SIG-M5 (cell line): ENCODE measurements around the gene CHRNA4.
"Not testable (repeated sequence)": the region's sequence is repeated elsewhere in the genome, so short reads cannot be mapped to it uniquely, and the experiment has no call there.

Experiments used
- DNase-seq: peaks from one replicate; lab custom pipeline; 2025; lab: John Stamatoyannopoulos, UW

CHRNA4 gene

DNA sequence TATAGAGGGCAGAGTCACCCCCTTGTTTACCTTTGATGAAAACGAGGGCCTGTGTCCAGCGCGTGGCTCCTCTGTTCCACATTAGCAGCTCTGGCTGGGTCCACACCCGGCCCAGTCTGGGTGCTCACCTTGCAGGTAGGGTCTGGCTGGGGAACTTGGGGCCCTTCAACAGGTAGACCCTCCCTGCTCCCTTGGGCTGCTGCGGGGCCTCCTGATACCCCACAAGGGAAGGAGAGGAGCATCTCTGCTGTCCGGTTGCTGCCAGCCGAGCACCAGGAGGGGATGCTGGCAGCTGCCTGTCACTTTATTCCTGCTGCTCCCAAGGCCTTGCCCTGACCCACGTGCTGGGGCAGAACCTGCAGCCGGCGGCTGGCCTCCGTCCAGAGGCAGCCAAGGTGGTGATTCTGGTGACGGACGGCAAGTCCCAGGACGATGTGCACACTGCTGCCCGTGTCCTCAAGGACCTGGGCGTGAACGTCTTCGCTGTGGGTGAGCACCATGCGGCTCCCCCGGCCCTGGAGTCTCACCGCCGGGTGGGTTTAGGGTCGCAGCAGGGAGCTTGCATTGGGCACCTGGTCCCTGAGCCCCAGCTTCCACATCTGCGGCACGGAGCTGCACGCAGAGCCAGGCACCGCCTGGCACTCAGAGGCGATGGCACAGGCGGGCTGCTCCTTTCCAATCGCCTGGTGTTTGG, 52.8 kb downstream of the CHRNA4 start:
- DNase-seq, result no peak

DNA sequence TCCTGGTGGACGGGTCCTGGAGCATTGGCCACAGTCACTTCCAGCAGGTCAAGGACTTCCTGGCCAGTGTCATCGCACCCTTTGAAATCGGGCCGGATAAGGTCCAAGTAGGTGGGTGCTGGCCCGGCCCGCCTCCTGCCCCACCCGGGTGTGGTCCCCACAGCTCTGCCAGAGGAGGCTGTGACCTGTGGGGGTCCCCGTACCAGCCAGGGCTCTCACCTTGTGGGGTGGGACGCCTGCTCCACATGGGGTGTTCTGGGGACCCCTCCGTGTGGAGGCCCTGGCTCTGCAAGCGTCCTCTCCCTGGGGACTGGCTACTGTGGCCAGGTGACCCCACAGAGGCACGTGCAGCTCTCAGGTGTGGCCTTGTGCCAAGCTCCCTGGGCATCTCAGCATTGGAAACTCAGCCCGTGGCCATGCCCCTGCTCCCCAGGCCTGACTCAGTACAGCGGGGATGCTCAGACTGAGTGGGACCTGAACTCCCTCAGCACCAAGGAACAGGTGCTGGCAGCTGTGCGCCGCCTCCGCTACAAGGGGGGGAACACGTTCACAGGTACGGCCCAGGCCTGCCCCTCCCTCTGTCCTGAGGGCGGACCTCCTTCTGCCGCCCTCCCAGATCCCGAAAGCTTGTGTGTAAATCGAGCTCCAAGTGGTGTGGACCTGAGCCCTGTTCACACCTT, 53.5 kb downstream of the CHRNA4 start:
- no peak for DNase-seq

DNA sequence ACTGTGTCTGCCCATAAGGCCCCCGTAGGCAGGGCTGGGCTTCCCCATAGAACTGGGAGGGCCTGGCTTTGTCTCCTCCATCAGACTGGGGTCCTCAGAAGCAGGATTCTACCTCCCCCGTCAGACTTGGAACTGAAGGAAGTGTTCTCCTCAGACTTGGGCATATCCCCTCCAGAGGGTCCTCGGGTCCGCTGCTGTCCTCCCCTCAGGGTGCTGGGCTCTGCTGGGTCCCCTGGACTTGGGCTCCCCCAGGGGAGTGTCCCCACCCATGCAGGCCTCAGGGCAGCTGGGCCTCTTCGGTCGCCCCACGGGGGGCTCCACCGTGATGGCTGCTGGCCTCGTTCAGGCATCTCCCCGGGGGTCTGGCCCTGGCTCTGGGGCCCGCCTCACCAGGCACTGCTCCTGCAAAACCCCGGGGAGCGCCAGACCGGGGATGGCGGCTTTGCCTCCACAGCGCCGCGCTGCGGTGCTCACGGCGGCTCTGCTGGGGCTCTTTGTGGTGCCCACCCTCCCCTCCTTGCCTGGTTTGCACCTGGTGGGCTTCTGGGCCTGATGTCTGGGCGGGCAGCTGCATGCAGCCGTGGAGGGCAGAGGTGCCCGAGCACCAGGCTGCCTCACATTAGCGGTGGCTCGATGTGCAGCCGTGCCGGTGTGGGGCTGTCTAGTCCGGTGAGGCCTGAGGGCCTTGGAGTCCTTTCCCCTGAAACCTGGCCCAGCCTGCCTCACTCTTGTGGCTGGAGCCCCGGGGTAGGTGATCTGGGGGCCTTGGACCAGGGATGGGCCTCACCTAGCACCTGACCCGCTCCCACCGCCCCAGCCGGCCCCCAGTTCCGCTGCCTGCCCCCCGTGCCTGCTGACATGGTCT, 54.2 kb downstream of the CHRNA4 start:
- no peak for DNase-seq

DNA sequence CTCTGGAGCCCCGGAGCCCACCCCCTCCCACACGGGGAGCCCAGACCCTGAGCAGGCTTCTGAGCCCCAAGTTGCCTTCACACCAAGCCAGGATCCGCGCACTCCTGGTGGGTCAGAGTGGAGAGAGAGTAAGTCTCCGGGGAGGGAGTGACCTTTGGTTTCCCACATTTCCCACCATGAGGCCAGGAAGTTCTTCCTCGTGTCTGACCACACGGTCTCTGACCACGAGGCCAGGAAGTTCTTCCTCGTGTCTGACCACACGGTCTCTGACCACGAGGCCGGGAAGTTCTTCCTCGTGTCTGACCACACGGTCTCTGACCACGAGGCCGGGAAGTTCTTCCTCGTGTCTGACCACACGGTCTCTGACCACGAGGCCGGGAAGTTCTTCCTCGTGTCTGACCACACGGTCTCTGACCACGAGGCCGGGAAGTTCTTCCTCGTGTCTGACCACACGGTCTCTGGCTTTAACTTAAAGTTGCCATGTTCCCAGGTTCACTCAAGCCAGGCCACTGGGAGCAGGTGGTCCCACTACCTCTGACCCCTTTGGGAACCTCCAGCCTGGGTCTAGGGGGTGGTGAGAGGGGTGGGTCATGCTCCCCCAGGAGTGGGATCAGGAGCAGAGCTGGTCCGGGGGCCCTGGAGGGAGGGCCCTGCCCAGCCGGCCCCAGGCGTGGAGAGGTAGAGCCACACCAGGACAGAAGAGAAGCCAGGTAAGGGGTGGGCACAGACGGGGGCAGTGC, 55.0 kb downstream of the CHRNA4 start:
- not testable (repeated sequence) for DNase-seq

DNA sequence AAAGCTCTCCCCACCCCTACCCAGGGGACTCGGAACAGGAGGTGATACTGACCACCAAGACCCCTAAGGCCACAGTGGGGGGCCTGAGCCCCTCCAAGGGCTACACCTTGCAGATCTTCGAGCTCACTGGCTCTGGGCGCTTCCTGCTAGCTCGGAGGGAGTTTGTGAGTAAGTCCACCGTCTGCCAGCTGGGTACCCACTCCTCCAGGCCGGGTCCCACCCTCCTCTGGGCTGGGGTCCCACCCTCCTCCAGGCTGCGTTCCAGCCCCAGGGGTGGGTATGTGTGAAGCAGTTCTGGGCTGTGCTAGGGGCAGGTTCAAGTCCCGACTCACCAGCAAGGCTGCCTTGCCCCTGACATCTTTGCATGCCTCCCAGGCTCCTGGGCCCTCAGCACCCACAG, 55.8 kb downstream of the CHRNA4 start:
- DNase-seq, result no peak

DNA sequence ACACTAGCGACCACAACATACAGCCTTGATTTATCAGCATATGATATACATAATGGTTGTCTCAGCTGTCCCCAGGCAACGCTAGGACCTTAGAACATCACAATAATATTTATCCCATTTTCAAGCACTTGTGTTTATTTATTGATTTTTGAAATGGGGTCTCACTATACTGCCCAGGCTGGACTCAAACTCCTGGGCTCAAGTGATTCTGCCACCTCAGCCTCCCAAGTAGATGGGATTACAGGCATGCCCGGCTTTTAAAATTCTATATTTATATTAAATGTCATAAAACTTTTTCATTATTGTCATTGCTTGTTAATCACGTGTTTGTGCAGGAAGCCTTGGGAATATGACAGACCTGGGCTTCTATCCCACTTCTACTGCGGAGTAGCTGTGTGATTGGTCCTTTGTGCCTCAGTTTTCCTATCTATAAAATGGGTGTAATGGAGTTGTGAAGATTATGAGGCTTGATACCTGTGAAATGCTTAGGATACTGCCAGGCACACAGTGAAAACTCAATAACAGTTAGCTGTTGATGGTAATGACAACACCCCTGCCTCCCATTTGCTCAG, 58.0 kb downstream of the CHRNA4 start:
- DNase-seq, result no peak

DNA sequence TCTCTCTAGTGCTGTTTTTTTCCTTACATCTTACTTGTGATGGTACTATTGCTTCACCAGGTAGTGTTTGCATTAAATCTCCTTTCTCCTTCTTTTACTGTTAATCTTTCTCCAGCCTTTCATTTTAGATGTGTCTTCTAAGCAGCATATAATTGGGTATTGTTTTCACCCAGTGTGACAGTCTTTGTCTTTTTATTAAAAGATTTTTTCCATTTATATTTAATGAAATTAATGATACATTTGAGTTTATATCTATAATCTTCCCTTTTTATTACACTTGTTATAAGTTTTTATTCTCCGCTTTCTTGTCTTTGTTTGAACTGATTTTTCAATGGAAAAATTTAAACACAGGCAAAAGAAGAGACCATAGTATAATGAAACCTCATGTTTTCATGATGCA, 59.5 kb downstream of the CHRNA4 start:
- no peak for DNase-seq

DNA sequence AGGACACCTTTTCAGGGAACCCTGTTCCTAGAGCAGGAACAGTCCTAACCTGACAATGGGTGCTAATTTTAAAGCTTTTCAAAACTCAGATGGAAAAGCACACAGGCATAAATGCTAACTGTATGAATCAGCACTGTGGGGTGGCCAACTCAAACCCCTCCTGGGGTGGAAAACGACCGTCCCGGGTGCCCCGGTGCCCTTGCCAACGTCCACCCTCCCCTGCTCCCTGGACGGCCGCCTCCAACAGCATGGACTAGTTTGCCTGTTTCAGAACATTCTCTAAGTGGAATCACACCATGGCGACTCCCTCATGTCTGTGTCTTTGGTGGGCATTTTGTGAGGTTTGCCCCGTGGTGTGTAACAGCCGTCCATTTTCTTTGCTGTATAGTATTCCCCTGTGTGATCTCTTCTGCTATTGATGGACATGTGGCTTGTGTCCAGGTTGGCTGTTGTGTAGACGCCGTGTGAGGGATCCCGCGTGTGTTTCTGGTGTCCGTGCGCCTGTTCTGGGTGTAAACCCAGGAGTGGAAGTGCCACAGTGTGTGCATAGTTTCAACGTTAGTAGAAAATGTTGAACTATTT, 62.3 kb downstream of the CHRNA4 start:
- DNase-seq, result no peak

DNA sequence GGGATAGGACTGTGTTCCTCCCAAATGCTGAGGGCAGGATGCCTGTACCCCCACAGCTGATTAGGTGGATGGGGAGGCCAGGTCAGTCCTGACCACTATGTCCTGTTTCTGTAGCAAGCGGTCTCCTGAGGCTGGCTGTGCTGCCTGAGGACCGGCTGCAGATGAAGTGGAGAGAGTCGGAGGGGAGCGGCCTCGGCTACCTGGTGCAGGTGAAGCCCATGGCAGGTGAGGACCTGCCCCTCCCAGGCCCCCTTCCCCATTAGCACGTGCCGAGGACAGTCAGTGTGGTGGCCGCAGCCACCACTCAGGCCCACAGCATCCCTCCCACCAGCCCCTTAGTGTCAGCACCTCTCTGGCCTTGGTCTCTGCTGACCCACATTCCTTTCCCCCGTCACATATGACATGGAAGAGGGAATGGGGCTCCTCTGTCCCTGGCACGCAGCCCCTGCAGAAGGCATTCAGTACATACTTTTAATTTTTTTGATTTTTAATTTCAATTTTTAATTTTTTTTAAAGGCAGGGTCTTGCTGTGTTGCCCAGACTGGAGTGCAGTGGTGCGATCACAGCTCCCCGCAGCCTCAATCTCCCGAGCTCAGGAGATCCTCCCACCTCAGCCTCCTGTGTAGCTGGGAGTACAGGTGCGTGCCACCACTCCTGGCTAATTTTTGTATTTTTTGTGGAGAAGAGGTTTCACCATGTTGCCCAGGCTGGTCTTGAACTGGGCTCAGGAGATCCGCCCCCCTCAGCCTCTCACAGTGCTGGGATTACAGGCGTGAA, 63.2 kb downstream of the CHRNA4 start:
- DNase-seq, result no peak

DNA sequence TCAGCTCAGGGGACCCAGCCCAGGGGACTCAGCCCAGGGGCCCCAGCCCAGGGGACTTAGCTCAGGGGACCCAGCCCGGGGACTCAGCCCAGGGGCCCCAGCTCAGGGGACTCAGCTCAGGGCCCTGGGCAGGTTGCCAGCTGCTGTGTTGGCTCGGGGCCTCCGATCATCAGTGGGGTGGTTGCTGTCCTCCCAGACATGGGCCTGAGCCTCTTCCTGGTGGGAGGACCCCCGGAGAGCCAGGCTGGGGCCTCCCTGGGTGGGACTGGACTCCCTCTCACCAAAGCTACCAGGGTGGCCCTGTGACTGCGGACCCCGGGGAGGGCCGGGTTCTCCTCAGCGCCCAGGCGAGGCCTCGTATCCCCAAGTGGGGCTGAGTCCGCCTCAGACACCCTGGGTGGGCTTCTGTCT, 63.8 kb downstream of the CHRNA4 start:
- no peak for DNase-seq

DNA sequence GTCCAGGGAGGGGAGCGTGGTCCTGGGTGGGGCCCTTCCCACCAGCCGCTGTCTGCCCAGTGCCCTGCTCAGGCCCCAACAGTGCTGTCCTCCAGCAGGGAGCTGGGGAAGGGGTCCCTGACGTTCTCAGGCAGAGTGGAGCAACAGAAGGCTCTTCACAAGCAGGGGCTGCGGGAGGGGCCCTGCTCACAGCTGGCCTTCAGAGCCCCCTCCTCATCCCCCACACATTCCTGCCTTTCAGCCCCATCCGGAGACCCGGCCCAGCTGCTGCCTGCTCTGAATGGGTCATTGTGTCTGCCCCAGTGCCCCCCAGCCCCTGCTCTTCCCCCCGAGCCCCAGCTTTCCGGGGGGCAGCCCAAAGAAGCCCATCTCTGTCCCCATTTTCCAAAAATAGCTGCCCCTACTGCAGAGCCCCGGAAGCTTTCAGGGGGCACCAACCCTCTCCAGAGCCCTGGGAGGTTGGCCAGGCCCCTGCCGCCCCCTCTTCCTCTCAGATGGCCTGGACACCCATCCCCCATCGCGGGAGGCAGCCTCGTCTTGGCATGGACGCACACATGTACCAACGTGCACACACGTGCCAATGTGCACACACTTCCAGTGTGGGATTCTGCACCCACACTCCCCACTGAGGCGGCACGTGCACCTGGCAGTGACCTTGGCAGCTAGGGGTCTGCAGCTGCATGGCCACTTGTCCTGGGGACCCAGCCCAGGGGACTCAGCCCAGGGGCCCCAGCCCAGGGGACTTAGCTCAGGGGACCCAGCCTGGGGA, 64.4 kb downstream of the CHRNA4 start:
- DNase-seq, result no peak

DNA sequence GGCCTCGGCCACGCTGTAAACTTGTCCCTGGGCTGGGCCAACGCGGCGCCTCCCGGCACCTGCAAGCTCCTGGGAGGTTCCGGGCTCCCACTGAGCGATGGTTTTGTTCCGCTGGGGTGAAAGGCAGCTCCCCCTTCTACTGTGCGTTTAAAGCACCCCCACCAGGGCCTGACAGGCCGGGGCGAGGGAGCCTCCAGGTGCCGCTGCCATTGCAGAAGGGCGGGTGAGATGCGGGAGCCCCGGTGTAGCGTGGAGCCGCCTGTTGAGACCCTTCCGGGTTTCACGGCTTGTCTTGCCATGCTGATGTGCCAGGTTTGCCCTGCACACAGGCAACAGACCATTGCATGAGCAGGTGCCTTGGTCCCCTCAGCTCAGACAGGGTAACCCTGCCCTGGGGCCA, 65.3 kb downstream of the CHRNA4 start:
- no peak for DNase-seq

DNA sequence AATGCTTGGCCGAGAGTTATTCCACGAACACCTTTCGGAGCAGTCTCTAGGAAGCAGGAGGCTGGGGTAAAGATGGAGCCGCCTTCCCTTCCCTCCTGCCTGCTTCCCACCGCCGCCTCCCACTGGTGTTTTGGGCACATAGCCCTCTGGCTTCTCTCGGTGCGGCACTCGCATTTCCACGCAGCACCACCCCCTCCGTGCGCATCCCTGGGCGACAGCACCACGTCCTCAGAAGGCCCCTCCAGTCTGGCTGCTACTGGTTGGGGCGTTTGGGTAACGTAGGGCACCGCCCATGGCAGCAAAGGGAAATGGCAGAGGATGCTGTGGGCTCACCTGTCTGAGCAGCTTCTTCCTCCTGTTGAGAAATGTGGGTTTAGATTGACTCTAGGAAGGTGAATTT, 65.7 kb downstream of the CHRNA4 start:
- no peak for DNase-seq

DNA sequence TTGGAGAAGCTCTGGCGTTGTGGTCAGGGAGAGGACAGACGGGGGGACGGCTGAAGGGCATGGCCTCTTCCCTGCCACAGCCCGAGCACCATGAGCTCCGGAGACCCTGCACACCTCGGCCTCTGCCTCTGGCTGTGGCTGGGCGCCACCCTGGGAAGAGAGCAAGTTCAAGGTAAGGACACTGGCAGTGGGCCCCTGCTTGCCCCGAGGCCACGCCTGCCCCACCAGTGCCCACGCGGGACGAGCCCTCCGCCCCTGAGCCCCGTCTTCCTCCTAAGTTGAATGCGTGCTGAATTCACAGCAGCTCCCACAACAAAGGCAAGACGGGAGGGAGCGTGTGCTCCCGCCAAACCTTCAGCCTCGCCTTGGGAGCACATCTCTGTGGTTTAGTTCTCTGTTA, 66.1 kb downstream of the CHRNA4 start:
- no peak for DNase-seq

DNA sequence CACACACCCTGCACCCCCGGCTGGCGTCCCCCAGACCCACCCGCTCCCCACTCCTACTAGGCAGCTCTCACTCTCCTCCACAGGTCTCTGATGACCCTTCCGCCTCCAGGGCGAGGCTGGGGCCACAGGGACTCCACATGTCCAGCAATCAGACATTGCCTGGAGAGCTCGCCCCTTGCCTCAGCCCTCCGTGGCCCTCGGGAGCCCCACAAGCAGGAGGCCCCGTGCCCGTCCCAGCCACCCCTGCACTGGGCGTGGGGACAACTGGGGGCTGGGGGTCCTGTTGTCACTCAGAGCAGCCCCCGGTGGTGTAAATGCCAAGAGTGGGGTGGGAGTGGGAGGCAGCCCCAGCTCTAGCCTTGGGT, 66.6 kb downstream of the CHRNA4 start:
- DNase-seq, result no peak

DNA sequence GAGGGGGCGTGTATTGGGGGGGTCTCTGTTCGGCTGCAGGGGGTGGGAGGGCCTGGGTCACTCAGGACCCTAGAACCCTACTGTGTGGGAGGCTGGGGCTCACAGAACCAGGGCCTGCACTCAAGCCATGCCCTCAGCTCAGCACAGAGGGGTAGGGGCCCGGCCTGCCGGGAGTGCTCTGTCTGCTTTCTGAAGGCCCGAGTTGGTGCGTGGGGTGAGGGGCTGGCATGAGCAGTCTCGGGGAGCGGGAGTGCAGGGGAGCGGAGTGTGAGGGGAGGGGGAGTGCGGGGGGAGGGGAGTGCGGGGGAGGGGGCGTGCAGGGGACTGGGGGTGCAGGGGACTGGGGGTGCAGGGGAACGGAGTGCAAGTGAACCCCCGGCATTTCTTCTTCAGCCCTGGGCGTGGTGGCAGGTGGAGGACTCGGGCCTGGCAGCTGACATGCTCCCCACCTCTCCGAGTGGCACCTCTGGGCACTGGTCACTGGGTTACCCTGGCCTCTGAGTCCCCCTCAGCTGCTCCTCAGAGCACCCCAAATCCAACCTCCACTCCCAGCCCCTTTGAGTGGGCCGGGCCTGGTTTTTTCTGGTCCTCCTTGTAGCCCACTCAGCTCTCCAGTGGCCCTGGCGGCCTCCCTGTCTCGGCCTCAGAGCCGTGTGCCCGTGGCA, 67.1 kb downstream of the CHRNA4 start:
- no peak for DNase-seq

DNA sequence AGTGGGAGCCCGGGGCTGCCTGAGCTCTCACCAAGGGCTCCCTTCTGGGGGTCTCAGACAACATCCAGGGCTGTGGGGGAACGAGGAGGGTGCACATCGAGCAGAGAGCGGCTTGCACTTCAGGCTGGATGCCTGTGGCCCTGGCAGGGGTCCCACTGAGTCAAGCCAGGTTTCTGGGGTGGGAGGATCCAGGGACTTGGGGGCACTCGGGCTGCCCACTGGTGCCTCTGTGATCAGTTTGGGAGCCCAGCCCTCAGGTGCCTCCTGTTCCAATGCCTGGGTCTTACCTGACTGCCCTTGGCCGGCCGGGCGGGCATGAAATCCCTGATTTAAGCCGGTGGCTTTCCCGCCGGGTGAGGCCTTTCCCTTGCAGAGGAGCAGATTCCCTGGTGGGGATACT, 67.7 kb downstream of the CHRNA4 start:
- DNase-seq, result no peak
